ENCODE measurements around the gene KRTCAP3.

The KRTCAP3 gene

DNA sequence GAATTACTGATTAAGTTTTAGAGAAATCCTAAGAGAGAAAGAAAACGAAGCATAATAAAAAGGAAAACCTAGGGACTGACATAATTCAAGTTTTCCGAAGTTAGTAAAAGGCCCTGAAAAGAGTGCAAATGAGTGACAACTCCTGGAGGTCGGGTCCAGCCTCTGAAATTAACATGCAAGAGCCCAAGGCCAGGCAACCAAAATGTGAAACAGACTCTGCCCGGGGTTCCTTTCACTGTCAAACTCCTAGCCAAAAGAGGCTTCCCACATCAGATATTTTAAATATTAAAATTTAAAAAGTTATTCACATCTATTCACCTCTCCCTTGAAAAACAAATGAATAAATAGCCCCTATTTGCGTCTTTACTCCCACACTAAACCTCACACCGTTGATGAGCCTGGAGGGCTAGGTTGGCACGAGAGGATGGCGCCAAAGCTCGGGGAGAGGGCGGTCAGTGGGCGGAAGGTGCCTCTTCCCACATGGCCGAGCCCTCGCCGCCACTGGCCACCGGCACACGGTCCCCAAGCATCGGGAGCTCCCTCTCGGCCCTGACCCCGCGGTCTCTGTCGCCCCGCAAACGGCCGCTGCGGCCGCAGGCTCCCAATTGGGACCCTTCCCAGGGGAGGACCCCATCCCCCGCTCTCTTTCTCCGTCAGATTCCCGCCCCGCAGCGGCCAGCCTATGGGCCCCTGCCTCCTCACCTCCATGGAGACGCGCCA is 33.4 kb upstream of the KRTCAP3 start:
- Histone ChIP-seq H3K36me3 (peaks cover 9% of the 10 kb centered on the region), H3K4me3 (ENCODE audit: low read depth, low read length) (peak overlapping the region; percentile 97), H3K4me1 (0 out of 2 replicates have a peak, but pooled peaks cover 3% of the 10 kb centered on the region), H3K27me3 (no peaks in the 10 kb centered on the region; the same call in 1 of the 2 replicates), H3K9me3 (no peaks in the 10 kb centered on the region)
- TF ChIP-seq, protein P1, sequence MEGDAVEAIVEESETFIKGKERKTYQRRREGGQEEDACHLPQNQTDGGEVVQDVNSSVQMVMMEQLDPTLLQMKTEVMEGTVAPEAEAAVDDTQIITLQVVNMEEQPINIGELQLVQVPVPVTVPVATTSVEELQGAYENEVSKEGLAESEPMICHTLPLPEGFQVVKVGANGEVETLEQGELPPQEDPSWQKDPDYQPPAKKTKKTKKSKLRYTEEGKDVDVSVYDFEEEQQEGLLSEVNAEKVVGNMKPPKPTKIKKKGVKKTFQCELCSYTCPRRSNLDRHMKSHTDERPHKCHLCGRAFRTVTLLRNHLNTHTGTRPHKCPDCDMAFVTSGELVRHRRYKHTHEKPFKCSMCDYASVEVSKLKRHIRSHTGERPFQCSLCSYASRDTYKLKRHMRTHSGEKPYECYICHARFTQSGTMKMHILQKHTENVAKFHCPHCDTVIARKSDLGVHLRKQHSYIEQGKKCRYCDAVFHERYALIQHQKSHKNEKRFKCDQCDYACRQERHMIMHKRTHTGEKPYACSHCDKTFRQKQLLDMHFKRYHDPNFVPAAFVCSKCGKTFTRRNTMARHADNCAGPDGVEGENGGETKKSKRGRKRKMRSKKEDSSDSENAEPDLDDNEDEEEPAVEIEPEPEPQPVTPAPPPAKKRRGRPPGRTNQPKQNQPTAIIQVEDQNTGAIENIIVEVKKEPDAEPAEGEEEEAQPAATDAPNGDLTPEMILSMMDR (IDR thresholded peaks at IDR 0.05; ENCODE audit: low read depth, low read length), result no peak
- no peak for DNase-seq

DNA sequence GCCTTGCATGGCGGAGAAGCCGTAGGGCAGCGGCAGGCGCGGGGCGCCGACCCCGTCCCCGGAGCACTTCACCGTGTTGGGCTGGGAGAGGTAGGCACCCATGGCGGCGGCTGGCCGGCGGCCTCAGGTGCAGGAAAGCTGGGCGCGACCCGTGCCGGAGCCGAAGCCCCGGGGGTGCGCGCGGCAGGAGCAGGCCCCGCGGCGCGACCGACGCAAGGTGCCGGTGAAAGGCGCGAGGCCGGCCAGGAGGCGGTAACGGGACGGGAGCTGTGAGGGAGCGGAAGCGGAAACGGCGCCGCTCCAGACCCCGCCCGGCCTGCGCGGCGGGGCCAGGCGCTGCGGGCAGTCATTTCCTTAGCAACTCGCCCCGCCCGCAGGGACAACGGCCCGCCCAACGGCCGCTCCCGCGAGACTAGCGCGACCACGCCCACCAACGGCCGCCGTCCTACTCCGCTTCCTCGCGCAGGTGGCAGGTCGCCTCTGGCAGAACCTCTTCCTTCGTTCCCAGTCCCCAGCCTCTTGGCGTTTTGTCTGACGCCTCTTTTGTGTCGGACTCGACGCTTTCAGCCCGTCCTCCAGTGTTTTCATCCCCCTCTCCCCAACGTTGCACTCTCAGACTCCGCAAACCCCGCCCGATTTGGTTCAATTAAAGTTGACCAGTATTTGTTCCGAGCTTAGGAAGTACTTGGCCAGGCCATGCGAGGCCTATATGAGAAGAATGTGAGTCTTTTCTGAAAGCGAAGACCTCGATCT is 32.7 kb upstream of the KRTCAP3 start, which contains the start of gene PPM1G:
Gene PPM1G (minus strand): TSS at position 271 of the 753 bp plus-strand sequence. CDS start 169 bp downstream, at position 102.
- no peaks in the 10 kb centered on the region for H3K9me3 ChIP-seq
- DNase-seq, result peak; percentile 98
- H3K4me3 ChIP-seq (ENCODE audit: low read depth, low read length), result peak within 1 kb of the TSS; percentile 97
- no peaks in the 10 kb centered on the region; the same call in 1 of the 2 replicates for H3K27me3 ChIP-seq
- TF ChIP-seq, protein P1 (IDR thresholded peaks at IDR 0.05; ENCODE audit: low read depth, low read length), result no peak
- H3K4me1 ChIP-seq, result 0 out of 2 replicates have a peak, but pooled peaks cover 3% of the 10 kb centered on the region
- peaks cover 9% of the 10 kb centered on the region for H3K36me3 ChIP-seq

- DNase-seq, result no peak
- peaks cover 2% of the 10 kb centered on the region for H3K36me3 ChIP-seq
- 0 out of 2 replicates have a peak, but pooled peaks cover 3% of the 10 kb centered on the region for H3K4me1 ChIP-seq
- no peaks in the 10 kb centered on the region; the same call in 1 of the 2 replicates for H3K27me3 ChIP-seq
- no peaks in the 10 kb centered on the region for H3K9me3 ChIP-seq
- no peak overlapping the region for H3K4me3 ChIP-seq (ENCODE audit: low read depth, low read length)
- TF ChIP-seq, protein P1 (IDR thresholded peaks at IDR 0.05; ENCODE audit: low read depth, low read length), result no peak
These were observed 29.6 kb upstream of the KRTCAP3 start for GRCh38 chr2:27412419-27413152.

DNA sequence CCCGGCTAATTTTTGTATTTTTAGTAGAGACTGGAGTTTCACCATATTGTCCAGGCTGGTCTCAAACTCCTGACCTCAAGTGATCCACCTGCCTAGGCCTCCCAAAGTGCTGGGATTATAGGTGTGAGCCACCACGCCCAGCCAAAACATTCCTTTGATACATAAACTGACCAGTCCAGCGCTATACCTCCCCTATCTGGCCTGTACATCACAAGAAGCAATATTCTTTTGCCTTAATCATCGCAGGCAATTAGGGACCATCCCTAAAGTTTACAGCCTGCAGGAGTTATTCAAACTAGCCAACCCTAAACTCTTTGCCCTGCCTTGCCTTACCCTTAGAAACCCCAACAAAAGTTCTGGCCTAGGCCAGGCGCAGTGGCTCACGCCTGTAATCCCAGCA is 26.0 kb upstream of the KRTCAP3 start:
- Histone ChIP-seq H3K9me3 (no peaks in the 10 kb centered on the region), H3K4me1 (no peaks in the 10 kb centered on the region), H3K27me3 (no peaks in the 10 kb centered on the region; the same call in 1 of the 2 replicates), H3K36me3 (no peaks in the 10 kb centered on the region), H3K4me3 (ENCODE audit: low read depth, low read length) (no peak overlapping the region)
- no peak for DNase-seq
- TF ChIP-seq, protein P1 (IDR thresholded peaks at IDR 0.05; ENCODE audit: low read depth, low read length), result no peak

DNA sequence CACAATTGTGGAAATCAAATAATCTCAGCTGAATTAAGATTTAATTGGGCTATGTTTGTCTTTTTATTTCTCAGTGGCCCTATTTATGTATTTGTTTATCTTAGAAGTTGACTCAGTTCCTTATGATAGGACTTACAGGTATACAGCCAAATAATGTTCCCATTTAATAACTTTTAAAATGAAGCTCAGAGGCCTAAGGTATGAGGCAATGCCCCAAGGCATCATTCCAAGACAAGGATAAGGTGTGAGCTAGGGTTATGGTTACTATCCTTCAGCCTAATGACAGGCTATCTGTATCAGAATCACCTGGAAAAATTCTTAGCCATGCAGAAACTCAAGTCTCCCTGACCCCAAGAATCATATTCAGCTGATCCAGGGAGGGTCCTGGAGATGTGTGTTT is 21.2 kb upstream of the KRTCAP3 start:
- Histone ChIP-seq H3K27me3 (no peaks in the 10 kb centered on the region), H3K9me3 (no peaks in the 10 kb centered on the region), H3K36me3 (no peaks in the 10 kb centered on the region), H3K4me1 (no peaks in the 10 kb centered on the region), H3K4me3 (ENCODE audit: low read depth, low read length) (no peak overlapping the region)
- TF ChIP-seq, protein P1 (IDR thresholded peaks at IDR 0.05; ENCODE audit: low read depth, low read length), result no peak
- DNase-seq, result no peak

Data from BE2C (cell line).